ENCODE measurements around the gene ADD2. TPM values are rescaled to one million over a fixed set of nuclear protein-coding genes. Genes with fewer than 3 reads are reported as not detected.

Gene ADD2
- total RNA-seq, 1 experiment from 2014 or later: 124 TPM

- Histone ChIP-seq H3K79me1 (ENCODE audit: insufficient read depth, low read depth, low read length, poor library complexity, severe bottlenecking) (no peaks in the 10 kb centered on the region), H4K91ac (ENCODE audit: insufficient read length, low read depth, low read length) (no peak overlapping the region), H3K9me3 (ENCODE audit: control insufficient read depth, low read depth, low read length) (no peaks in the 10 kb centered on the region), H3K14ac (ENCODE audit: insufficient read depth, low read length) (no peak overlapping the region), H3K4me1 (ENCODE audit: insufficient read depth, low read length) (0 out of 2 replicates have a peak, but pooled peaks cover 3% of the 10 kb centered on the region), H2BK15ac (ENCODE audit: low read depth, low read length) (no peak overlapping the region), H4K20me1 (ENCODE audit: control insufficient read depth, insufficient read depth, insufficient read length) (peaks cover 2% of the 10 kb centered on the region), H3K18ac (ENCODE audit: insufficient read length, low read depth, low read length) (no peak overlapping the region), H3K4ac (ENCODE audit: low read depth, low read length) (no peak overlapping the region), H3K56ac (ENCODE audit: insufficient read length, low read depth, low read length) (no peak overlapping the region), H2AFZ (ENCODE audit: low read length) (no peak overlapping the region), H2BK5ac (ENCODE audit: insufficient read length, low read length) (no peak overlapping the region), H3K23ac (ENCODE audit: insufficient read length, low read depth, low read length) (no peak overlapping the region), H3K9ac (ENCODE audit: extremely low read depth, insufficient read length, low read length) (no peak overlapping the region), H3K4me2 (ENCODE audit: insufficient read depth, insufficient read length, low read length) (no peak overlapping the region), H4K8ac (replicated peaks; ENCODE audit: insufficient read length, low read depth, low read length) (no peak overlapping the region), H2AK5ac (ENCODE audit: insufficient read length, low read length) (no peak overlapping the region), H3K23me2 (ENCODE audit: insufficient read length, low read depth, low read length, poor library complexity, severe bottlenecking) (no peaks in the 10 kb centered on the region), H2BK12ac (ENCODE audit: insufficient read length, low read depth, low read length) (no peak overlapping the region), H4K5ac (ENCODE audit: insufficient read length, low read depth, low read length) (no peak overlapping the region), H2BK20ac (ENCODE audit: low read depth, low read length, poor library complexity, severe bottlenecking) (no peak overlapping the region), H3T11ph (ENCODE audit: low read length) (no peak overlapping the region), H2BK120ac (ENCODE audit: low read depth, low read length, poor library complexity, severe bottlenecking) (no peak overlapping the region), H3K79me2 (ENCODE audit: insufficient read depth, low read length) (no peaks in the 10 kb centered on the region), H3K27ac (ENCODE audit: insufficient read length, low read depth, low read length) (no peak overlapping the region), H3K27me3 (ENCODE audit: insufficient read depth, low read length) (no peaks in the 10 kb centered on the region; the same call in 1 of the 2 replicates)
- Mint-ChIP-seq H3K27me3 (ENCODE audit: low read depth) (peaks cover 58% of the 10 kb centered on the region), H3K4me3 (no peak overlapping the region), H3K36me3 (ENCODE audit: insufficient read depth in 1 of 3, low read depth in 3 of 3) (peaks cover 0 to 4% (median 0%) of the 10 kb centered on the region in 3 experiments; a peak in 1 of 7 replicates), H3K9me3 (no peaks in the 10 kb centered on the region), H3K27ac (peak overlapping the region in 1 of 3 experiments; percentile 37; a peak in 1 of 7 replicates), H3K4me1 (peaks cover 16 to 22% of the 10 kb centered on the region in 2 experiments)
- no CpG with 5 or more reads among the region's 4 CpGs for WGBS (ENCODE audit: extremely low coverage, insufficient read length, low lambda C conversion rate)
- no peak for TF ChIP-seq CTCF (conservative IDR thresholded peaks at IDR 0.05)
- DNase-seq: peak; percentile 28
Measured at GRCh38 chr2:70655786-70656185, 112.2 kb downstream of the ADD2 start.

All from H9 (cell line).